Keratinocyte (primary cell): ENCODE results near the gene MLPH. TPM values are rescaled to one million over a fixed set of nuclear protein-coding genes. Genes with fewer than 3 reads are reported as not detected.

Source experiments
- DNase-seq: peaks from one replicate; pipeline ENCODE4 v3.0.0-alpha.2; 2011; ENCODE audit warnings: low read depth, missing footprints, low spot score
- FAIRE-seq: peaks from 2 replicates; lab custom pipeline; 2011; peaks lifted over from hg19 to GRCh38; lab: Jason Lieb, UNC
- H2AFZ ChIP-seq: 2 replicates; pipeline ENCODE4 v1.6.0; 2012; ENCODE audit warnings: low read length, control low read depth, inconsistent platforms; ENCODE audit not compliant: control insufficient read depth
- H3K27ac ChIP-seq: 2 replicates; pipeline ENCODE4 v1.5.1; 2011; ENCODE audit warnings: low read length; ENCODE audit not compliant: control insufficient read depth, insufficient read depth
- H3K27me3 ChIP-seq: 3 replicates; pipeline ENCODE4 v1.6.0; 2011; ENCODE audit warnings: low read length; ENCODE audit not compliant: control insufficient read depth, insufficient read depth; ENCODE audit errors: extremely low read depth
- H3K36me3 ChIP-seq, 2 experiments: 2 replicates in 1 of 2; 3 replicates in 1 of 2; pipeline ENCODE4 v1.5.1; 2011; ENCODE audit warnings: low read length in 2 of 2, mild to moderate bottlenecking in 1 of 2; ENCODE audit not compliant: control insufficient read depth in 2 of 2, insufficient read depth in 2 of 2; ENCODE audit errors: extremely low read depth in 1 of 2
- H3K4me1 ChIP-seq: 3 replicates; pipeline ENCODE4 v1.5.1; 2011; ENCODE audit warnings: low read length; ENCODE audit not compliant: control insufficient read depth, insufficient read depth; ENCODE audit errors: extremely low read depth
- H3K4me2 ChIP-seq: 3 replicates; pipeline ENCODE4 v1.6.0; 2011; ENCODE audit warnings: low read depth, low read length; ENCODE audit not compliant: control insufficient read depth, insufficient read depth; ENCODE audit errors: extremely low read depth
- H3K4me3 ChIP-seq, 3 experiments: fragments of 200-600 bp in 1 of 3; sonication (generic) in 1 of 3; 2 replicates in 2 of 3; 3 replicates in 1 of 3; pipeline ENCODE4 v1.5.1; 2011 to 2016; ENCODE audit warnings: low read length in 3 of 3, mild to moderate bottlenecking in 3 of 3, control low read depth in 2 of 3, inconsistent platforms in 1 of 3, low read depth in 1 of 3, mixed read lengths in 1 of 3, mixed run types in 1 of 3, moderate library complexity in 1 of 3; ENCODE audit not compliant: control insufficient read depth in 2 of 3, insufficient read depth in 2 of 3; ENCODE audit errors: extremely low read depth in 1 of 3
- H3K79me2 ChIP-seq: 2 replicates; pipeline ENCODE4 v1.6.0; 2012; ENCODE audit warnings: low read length; ENCODE audit not compliant: control insufficient read depth, insufficient read depth
- H3K9ac ChIP-seq: 3 replicates; pipeline ENCODE4 v1.6.0; 2011; ENCODE audit warnings: low read length; ENCODE audit not compliant: control insufficient read depth, insufficient read depth; ENCODE audit errors: extremely low read depth
- H3K9me1 ChIP-seq: 3 replicates; pipeline ENCODE4 v1.6.0; 2011; ENCODE audit warnings: low read length; ENCODE audit not compliant: control insufficient read depth, insufficient read depth; ENCODE audit errors: extremely low read depth
- H3K9me3 ChIP-seq: 2 replicates; pipeline ENCODE4 v1.5.1; 2012; ENCODE audit warnings: low read depth, low read length; ENCODE audit not compliant: control insufficient read depth
- H4K20me1 ChIP-seq: 3 replicates; pipeline ENCODE4 v1.6.0; 2011; ENCODE audit warnings: low read length; ENCODE audit not compliant: control insufficient read depth, insufficient read depth; ENCODE audit errors: extremely low read depth
- CTCF ChIP-seq, 3 experiments: IDR thresholded peaks in 1 of 3; conservative IDR thresholded peaks in 1 of 3; optimal IDR thresholded peaks in 1 of 3; 2 replicates in 2 of 3; 3 replicates in 1 of 3; pipeline versions ENCODE3 to v1.5.1; 2011; ENCODE audit warnings: low read length in 3 of 3, mild to moderate bottlenecking in 3 of 3, moderate library complexity in 2 of 3, control low read depth in 1 of 3, inconsistent platforms in 1 of 3; ENCODE audit not compliant: insufficient read depth in 2 of 3; ENCODE audit errors: extremely low read depth in 1 of 3
- EZH2 ChIP-seq: IDR thresholded peaks from one replicate; pipeline ENCODE4 v1.6.1; 2012; ENCODE audit warnings: inconsistent platforms, mild to moderate bottlenecking, low read length, moderate library complexity
- dilution Hi-C: fragments of 300-500 bp; cut with MboI; formaldehyde crosslinking; loops from one replicate; pipeline ENCODE4 v1.7.0; 2020; ENCODE audit warnings: low sequenced_read_pairs; ENCODE audit not compliant: extremely low pct_ligation_motif_present
- polyA plus RNA-seq, 5 experiments: library from polyadenylated mRNA; depleted of rRNA in 3 of 5; stranded (reverse) in 3 of 5; stranded (forward) in 1 of 5; unstranded in 1 of 5; fragments of >200 nt; gene quantifications; 1 replicate in 1 of 5; 2 replicates in 3 of 5; 3 replicates in 1 of 5; pipeline versions ENCODE4 v1.2.1 to v1.2.3, GENCODE V29; 2011 to 2012; ENCODE audit warnings: missing spikeins in 2 of 5, low read depth in 1 of 5, low replicate concordance in 1 of 5

Gene MLPH
- polyA plus RNA-seq, 1 donor (not counting 4 experiments of a cell fraction or from before 2014, with no cell fraction given), result 0.67 TPM

- H3K4me1 ChIP-seq, result peaks cover 11% of the 10 kb centered on the region
- H4K20me1 ChIP-seq, result no peaks in the 10 kb centered on the region
- dilution Hi-C loops, result no loop called here
- H2AFZ ChIP-seq, result no peak overlapping the region
- no peak overlapping the region for H3K4me2 ChIP-seq
- H3K9me3 ChIP-seq, result no peaks in the 10 kb centered on the region
- TF ChIP-seq CTCF (optimal IDR thresholded peaks at IDR 0.05 in 1 of 3, IDR thresholded peaks at IDR 0.05 in 1 of 3, conservative IDR thresholded peaks at IDR 0.05 in 1 of 3; ENCODE audit: extremely low read depth in 1 of 3, insufficient read depth in 2 of 3, low read length in 3 of 3) (no peak), EZH2 (no peak)
- FAIRE-seq (no peak), DNase-seq (no peak)
- no peak overlapping the region for H3K4me3 ChIP-seq
- H3K79me2 ChIP-seq, result no peaks in the 10 kb centered on the region
- H3K36me3 ChIP-seq, result no peaks in the 10 kb centered on the region
- no peak overlapping the region for H3K27ac ChIP-seq
- no peak overlapping the region for H3K9ac ChIP-seq
- H3K27me3 ChIP-seq, result no peaks in the 10 kb centered on the region
- H3K9me1 ChIP-seq, result no peaks in the 10 kb centered on the region
These were observed 40.7 kb downstream of the MLPH start for GRCh38 chr2:237527766-237528165.

GRCh38 chr2:237529452-237530402 lies 42.7 kb downstream of the MLPH start:
- Histone ChIP-seq H3K27ac (no peak overlapping the region), H3K79me2 (no peaks in the 10 kb centered on the region)
- no peak for FAIRE-seq

More at GRCh38 chr2:237529452-237530402, 42.7 kb downstream of the MLPH start:
- Histone ChIP-seq H3K36me3 (no peaks in the 10 kb centered on the region), H4K20me1 (no peaks in the 10 kb centered on the region), H3K4me1 (peaks cover 11% of the 10 kb centered on the region), H2AFZ (no peak overlapping the region), H3K9me1 (no peaks in the 10 kb centered on the region), H3K4me2 (no peak overlapping the region), H3K9ac (no peak overlapping the region), H3K4me3 (no peak overlapping the region), H3K27me3 (no peaks in the 10 kb centered on the region), H3K9me3 (no peaks in the 10 kb centered on the region)
- DNase-seq, result no peak
- dilution Hi-C loops, result no loop called here
- no peak for TF ChIP-seq CTCF (optimal IDR thresholded peaks at IDR 0.05 in 1 of 3, IDR thresholded peaks at IDR 0.05 in 1 of 3, conservative IDR thresholded peaks at IDR 0.05 in 1 of 3; ENCODE audit: extremely low read depth in 1 of 3, insufficient read depth in 2 of 3, low read length in 3 of 3)
- TF ChIP-seq EZH2, result no peak
